A549 (cell line): ENCODE results near the gene PBXIP1. TPM values are rescaled to one million over a fixed set of nuclear protein-coding genes. Genes with fewer than 3 reads are reported as not detected.

Experiments used
- ATAC-seq, 2 experiments: fragments of 200-7000 bp in 1 of 2; fragments of >200 bp in 1 of 2; cut with Nextera tagmentation in 1 of 2; cut with Tn5 transposase in 1 of 2; 3 replicates each; pipeline versions ENCODE4 v1.8.0 to v1.9.1; 2018 to 2020; ENCODE audit warnings: mild to moderate bottlenecking in 1 of 2, moderate library complexity in 1 of 2
- CTCF ChIA-PET: fragments of 300-600 bp; sonication (Branson Sonifier 250); formaldehyde crosslinking; extraction: SDS; loops from one replicate; lab custom pipeline; 2021; ENCODE audit warnings: antibody characterized with exemption, inconsistent platforms; lab: Yijun Ruan, JAX
- POLR2A ChIA-PET: fragments of 350-600 bp; formaldehyde crosslinking; extraction: SDS; loops from one replicate; lab custom pipeline; 2021; ENCODE audit warnings: antibody characterized with exemption, inconsistent platforms; lab: Yijun Ruan, JAX
- DNase-seq, 2 experiments: peaks; one replicate each; pipeline versions ENCODE4 v3.0.0 to v3.0.0-alpha.2; 2011 to 2016; ENCODE audit warnings: low read depth in 1 of 2, low spot score in 1 of 2
- FAIRE-seq: peaks from 2 replicates; lab custom pipeline; 2011; peaks lifted over from hg19 to GRCh38; lab: Jason Lieb, UNC
- H3K27ac ChIP-seq, 2 experiments: fragments of >200 bp; sonication (Bioruptor Twin); formaldehyde crosslinking; 3 replicates each; pipeline ENCODE4 v1.5.1; 2016 to 2017
- H3K4me1 ChIP-seq: fragments of >200 bp; sonication (Bioruptor Twin); formaldehyde crosslinking; 3 replicates; pipeline ENCODE4 v1.6.1; 2016
- H3K4me2 ChIP-seq: fragments of >200 bp; sonication (Bioruptor Twin); formaldehyde crosslinking; 3 replicates; pipeline ENCODE4 v1.6.1; 2016
- H3K4me3 ChIP-seq: fragments of >200 bp; sonication (Bioruptor Twin); formaldehyde crosslinking; 3 replicates; pipeline ENCODE4 v1.5.1; 2016
- H3K9me3 ChIP-seq: fragments of >200 bp; sonication (Bioruptor Twin); formaldehyde crosslinking; 3 replicates; pipeline ENCODE4 v1.6.1; 2016
- CHD2 ChIP-seq: fragments of 150-350 bp; IDR thresholded peaks from 2 replicates; pipeline ENCODE4 v1.6.1; 2014; ENCODE audit warnings: low read length; ENCODE audit not compliant: partially characterized antibody
- EHMT2 ChIP-seq: fragments of 200-600 bp; sonication (generic); IDR thresholded peaks from 2 replicates; pipeline ENCODE4 v1.6.1; 2016; ENCODE audit warnings: antibody characterized with exemption, low read depth, mild to moderate bottlenecking, moderate library complexity
- EP300 ChIP-seq, 2 experiments: fragments of >200 bp; sonication (Bioruptor Twin); formaldehyde crosslinking; IDR thresholded peaks; 2 replicates in 1 of 2; 3 replicates in 1 of 2; pipeline ENCODE4 v1.6.1; 2016 to 2017
- ESRRA ChIP-seq: fragments of 150-350 bp; IDR thresholded peaks from 2 replicates; pipeline ENCODE4 v1.6.1; 2014; ENCODE audit warnings: mild to moderate bottlenecking, low read length, borderline replicate concordance
- FOSL2 ChIP-seq, 2 experiments: fragments of 450-650 bp in 1 of 2; fragments of >200 bp in 1 of 2; sonication (Bioruptor Twin) in 1 of 2; formaldehyde crosslinking; IDR thresholded peaks; 2 replicates each; pipeline versions ENCODE4 v1.5.0 to v1.6.1; 2016 to 2020; ENCODE audit warnings: mild to moderate bottlenecking in 1 of 2, moderate library complexity in 1 of 2
- HEYL ChIP-seq: fragments of 250-450 bp; sonication (Bioruptor Pico); IDR thresholded peaks from 2 replicates; pipeline ENCODE4 v1.8.0; 2021; ENCODE audit warnings: mild to moderate bottlenecking, moderate library complexity
- HOXB5 ChIP-seq: fragments of 250-450 bp; sonication (Bioruptor Pico); IDR thresholded peaks from 2 replicates; pipeline ENCODE4 v1.5.0; 2020; ENCODE audit warnings: mild to moderate bottlenecking, moderate library complexity
- JUN ChIP-seq, 2 experiments: fragments of >200 bp; sonication (Bioruptor Twin); formaldehyde crosslinking; IDR thresholded peaks; 2 replicates in 1 of 2; 3 replicates in 1 of 2; pipeline ENCODE4 v1.6.1; 2016 to 2017
- JUNB ChIP-seq: fragments of >200 bp; sonication (Bioruptor Twin); formaldehyde crosslinking; IDR thresholded peaks from 2 replicates; pipeline ENCODE4 v1.6.1; 2016
- MAFK ChIP-seq: fragments of 450-650 bp; IDR thresholded peaks from 2 replicates; pipeline ENCODE4 v1.6.1; 2014; ENCODE audit not compliant: partially characterized antibody
- MAZ ChIP-seq: fragments of 150-350 bp; IDR thresholded peaks from 2 replicates; pipeline ENCODE4 v1.6.1; 2014; ENCODE audit warnings: antibody characterized with exemption, low read depth, low read length, borderline replicate concordance
- MYC ChIP-seq: IDR thresholded peaks from 2 replicates; pipeline ENCODE4 v1.6.1; 2012; ENCODE audit warnings: mild to moderate bottlenecking, inconsistent platforms, low read length, improper control_type of control experiment, borderline replicate concordance
- NR3C1 ChIP-seq: fragments of >200 bp; sonication (Bioruptor Twin); formaldehyde crosslinking; IDR thresholded peaks from 3 replicates; pipeline ENCODE4 v1.6.1; 2017
- RAD21 ChIP-seq, 2 experiments: fragments of >200 bp in 1 of 2; sonication (Bioruptor Twin) in 1 of 2; formaldehyde crosslinking in 1 of 2; IDR thresholded peaks in 1 of 2; conservative IDR thresholded peaks in 1 of 2; 2 replicates in 1 of 2; 3 replicates in 1 of 2; pipeline ENCODE4 v1.6.1; 2012 to 2018; ENCODE audit warnings: inconsistent platforms in 1 of 2
- RARB ChIP-seq: fragments of 250-450 bp; sonication (Bioruptor Pico); IDR thresholded peaks from 2 replicates; pipeline ENCODE4 v1.8.0; 2021; ENCODE audit warnings: mild to moderate bottlenecking, moderate library complexity
- RNF2 ChIP-seq: fragments of 200-600 bp; sonication (generic); IDR thresholded peaks from 2 replicates; pipeline ENCODE4 v1.6.1; 2016; ENCODE audit warnings: low read depth, mild to moderate bottlenecking, antibody characterized with exemption, moderate library complexity, borderline replicate concordance
- SREBF2 ChIP-seq: fragments of 450-650 bp; IDR thresholded peaks from 2 replicates; pipeline ENCODE4 v1.6.1; 2014; ENCODE audit warnings: mild to moderate bottlenecking, moderate library complexity
- TFCP2L1 ChIP-seq: fragments of 250-450 bp; sonication (Bioruptor Pico); IDR thresholded peaks from 2 replicates; pipeline ENCODE4 v1.5.0; 2021; ENCODE audit warnings: mild to moderate bottlenecking
- ZFP36 ChIP-seq: fragments of 450-650 bp; IDR thresholded peaks from 2 replicates; pipeline ENCODE4 v1.6.1; 2014; ENCODE audit warnings: borderline replicate concordance; ENCODE audit not compliant: partially characterized antibody
- WGBS: methylation state at CpG from one replicate; pipeline ENCODE4 v1.1.6; 2017; ENCODE audit errors: missing lambda C conversion rate; 5-methylcytosine and 5-hydroxymethylcytosine counted together
- polyA plus RNA-seq, 4 experiments: library from polyadenylated mRNA; depleted of rRNA in 3 of 4; stranded (reverse); fragments of >200 nt; fragmentation: RNase III in 1 of 4; extraction: RNeasy Plus Mini Kit Qiagen cat#74134 plus additional on column Dnase treatment in 1 of 4; gene quantifications; 2 replicates in 3 of 4; 3 replicates in 1 of 4; pipeline ENCODE4 v1.2.3, GENCODE V29; 2011 to 2017
- TF ChIP-seq, protein P1 (sequence below): fragments of 150-350 bp; IDR thresholded peaks from 2 replicates; pipeline ENCODE4 v1.6.1; 2014; ENCODE audit warnings: low read depth, mild to moderate bottlenecking, low read length
- TF ChIP-seq, protein P2 (sequence below): IDR thresholded peaks from 2 replicates; pipeline ENCODE4 v1.6.1; 2012; ENCODE audit warnings: low read depth, borderline replicate concordance
- TF ChIP-seq, protein P3 (sequence below): fragments of >200 bp; sonication (Bioruptor Twin); formaldehyde crosslinking; IDR thresholded peaks from 2 replicates; pipeline ENCODE4 v1.6.1; 2016
- TF ChIP-seq, protein P4 (sequence below): fragments of 200-600 bp; sonication (generic); IDR thresholded peaks from 2 replicates; pipeline ENCODE4 v1.6.1; 2016; ENCODE audit warnings: antibody characterized with exemption, mild to moderate bottlenecking, moderate library complexity
- TF ChIP-seq, protein P5 (sequence below): fragments of 250-450 bp; sonication (Bioruptor Pico); IDR thresholded peaks from 2 replicates; pipeline ENCODE4 v1.5.0; 2021; ENCODE audit warnings: mild to moderate bottlenecking, moderate library complexity, borderline replicate concordance

PBXIP1 gene
- polyA plus RNA-seq, 2 of the 4 experiments (the other 2 are of a cell fraction) = 15.0 to 20.8 TPM

DNA sequence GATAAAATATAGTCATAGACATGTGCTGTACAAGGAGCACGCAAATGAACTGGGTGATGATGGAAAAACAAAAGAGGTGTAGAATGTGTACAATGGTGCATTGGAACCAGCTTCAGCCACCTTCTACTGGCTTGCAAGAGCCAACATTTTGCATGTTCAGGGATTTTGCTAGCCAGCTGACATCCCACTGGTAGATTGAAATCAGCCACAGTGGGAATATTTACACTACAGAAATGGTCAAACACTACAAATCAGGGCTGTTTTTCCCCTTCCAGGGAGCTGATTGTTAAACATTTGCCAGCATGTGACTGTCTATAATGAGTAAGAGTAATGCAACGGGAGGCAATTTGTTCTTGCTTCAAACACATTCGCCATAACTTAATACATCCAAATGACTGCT is 42.6 kb downstream of the PBXIP1 start:
- no peak for TF ChIP-seq ESRRA
- no peak for TF ChIP-seq MAZ
- TF ChIP-seq NR3C1 = no peak
- TF ChIP-seq HEYL (CRISPR knock-in tag) = no peak
- TF ChIP-seq, protein P1, sequence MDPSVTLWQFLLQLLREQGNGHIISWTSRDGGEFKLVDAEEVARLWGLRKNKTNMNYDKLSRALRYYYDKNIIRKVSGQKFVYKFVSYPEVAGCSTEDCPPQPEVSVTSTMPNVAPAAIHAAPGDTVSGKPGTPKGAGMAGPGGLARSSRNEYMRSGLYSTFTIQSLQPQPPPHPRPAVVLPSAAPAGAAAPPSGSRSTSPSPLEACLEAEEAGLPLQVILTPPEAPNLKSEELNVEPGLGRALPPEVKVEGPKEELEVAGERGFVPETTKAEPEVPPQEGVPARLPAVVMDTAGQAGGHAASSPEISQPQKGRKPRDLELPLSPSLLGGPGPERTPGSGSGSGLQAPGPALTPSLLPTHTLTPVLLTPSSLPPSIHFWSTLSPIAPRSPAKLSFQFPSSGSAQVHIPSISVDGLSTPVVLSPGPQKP = no peak
- TF ChIP-seq, protein P2, sequence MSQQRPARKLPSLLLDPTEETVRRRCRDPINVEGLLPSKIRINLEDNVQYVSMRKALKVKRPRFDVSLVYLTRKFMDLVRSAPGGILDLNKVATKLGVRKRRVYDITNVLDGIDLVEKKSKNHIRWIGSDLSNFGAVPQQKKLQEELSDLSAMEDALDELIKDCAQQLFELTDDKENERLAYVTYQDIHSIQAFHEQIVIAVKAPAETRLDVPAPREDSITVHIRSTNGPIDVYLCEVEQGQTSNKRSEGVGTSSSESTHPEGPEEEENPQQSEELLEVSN = no peak
- TF ChIP-seq FOSL2 (IDR thresholded peaks at IDR 0.05) = no peak
- TF ChIP-seq FOSL2 (CRISPR knock-in tag; IDR thresholded peaks at IDR 0.05) = no peak
- no peak for TF ChIP-seq SREBF2
- no peak for TF ChIP-seq MAFK
- no peak for TF ChIP-seq EP300 (IDR thresholded peaks at IDR 0.05)
- TF ChIP-seq TFCP2L1 (CRISPR knock-in tag) = no peak
- TF ChIP-seq, protein P3, sequence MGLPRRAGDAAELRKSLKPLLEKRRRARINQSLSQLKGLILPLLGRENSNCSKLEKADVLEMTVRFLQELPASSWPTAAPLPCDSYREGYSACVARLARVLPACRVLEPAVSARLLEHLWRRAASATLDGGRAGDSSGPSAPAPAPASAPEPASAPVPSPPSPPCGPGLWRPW = no peak
- no peak for TF ChIP-seq HOXB5
- TF ChIP-seq JUN (IDR thresholded peaks at IDR 0.05) = no peak
- TF ChIP-seq, protein P4, sequence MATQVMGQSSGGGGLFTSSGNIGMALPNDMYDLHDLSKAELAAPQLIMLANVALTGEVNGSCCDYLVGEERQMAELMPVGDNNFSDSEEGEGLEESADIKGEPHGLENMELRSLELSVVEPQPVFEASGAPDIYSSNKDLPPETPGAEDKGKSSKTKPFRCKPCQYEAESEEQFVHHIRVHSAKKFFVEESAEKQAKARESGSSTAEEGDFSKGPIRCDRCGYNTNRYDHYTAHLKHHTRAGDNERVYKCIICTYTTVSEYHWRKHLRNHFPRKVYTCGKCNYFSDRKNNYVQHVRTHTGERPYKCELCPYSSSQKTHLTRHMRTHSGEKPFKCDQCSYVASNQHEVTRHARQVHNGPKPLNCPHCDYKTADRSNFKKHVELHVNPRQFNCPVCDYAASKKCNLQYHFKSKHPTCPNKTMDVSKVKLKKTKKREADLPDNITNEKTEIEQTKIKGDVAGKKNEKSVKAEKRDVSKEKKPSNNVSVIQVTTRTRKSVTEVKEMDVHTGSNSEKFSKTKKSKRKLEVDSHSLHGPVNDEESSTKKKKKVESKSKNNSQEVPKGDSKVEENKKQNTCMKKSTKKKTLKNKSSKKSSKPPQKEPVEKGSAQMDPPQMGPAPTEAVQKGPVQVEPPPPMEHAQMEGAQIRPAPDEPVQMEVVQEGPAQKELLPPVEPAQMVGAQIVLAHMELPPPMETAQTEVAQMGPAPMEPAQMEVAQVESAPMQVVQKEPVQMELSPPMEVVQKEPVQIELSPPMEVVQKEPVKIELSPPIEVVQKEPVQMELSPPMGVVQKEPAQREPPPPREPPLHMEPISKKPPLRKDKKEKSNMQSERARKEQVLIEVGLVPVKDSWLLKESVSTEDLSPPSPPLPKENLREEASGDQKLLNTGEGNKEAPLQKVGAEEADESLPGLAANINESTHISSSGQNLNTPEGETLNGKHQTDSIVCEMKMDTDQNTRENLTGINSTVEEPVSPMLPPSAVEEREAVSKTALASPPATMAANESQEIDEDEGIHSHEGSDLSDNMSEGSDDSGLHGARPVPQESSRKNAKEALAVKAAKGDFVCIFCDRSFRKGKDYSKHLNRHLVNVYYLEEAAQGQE = no peak
- TF ChIP-seq RAD21 (conservative IDR thresholded peaks at IDR 0.05 in 1 of 2, IDR thresholded peaks at IDR 0.05 in 1 of 2) = no peak
- TF ChIP-seq MYC = no peak
- no peak for TF ChIP-seq EHMT2
- TF ChIP-seq ZFP36 = no peak
- TF ChIP-seq, all 56 proteins: peak for 0
- Histone ChIP-seq H3K9me3 (no peaks in the 10 kb centered on the region), H3K4me2 (no peak overlapping the region), H3K4me1 (no peaks in the 10 kb centered on the region), H3K27ac (no peak overlapping the region), H3K4me3 (no peak overlapping the region)
- no peak for FAIRE-seq
- no peak for DNase-seq
- 66% methylated on average over 3 of the region's 3 CpGs for WGBS
- ChIA-PET CTCF (interaction anchor here (0.8 to 2.8 kb wide), 7 partner anchors 9 to 380 kb away, joined by 3 to 14 read pairs (median 3); no protein-coding TSS in a partner anchor), POLR2A (no interaction called here)
- ATAC-seq = no peak

DNA sequence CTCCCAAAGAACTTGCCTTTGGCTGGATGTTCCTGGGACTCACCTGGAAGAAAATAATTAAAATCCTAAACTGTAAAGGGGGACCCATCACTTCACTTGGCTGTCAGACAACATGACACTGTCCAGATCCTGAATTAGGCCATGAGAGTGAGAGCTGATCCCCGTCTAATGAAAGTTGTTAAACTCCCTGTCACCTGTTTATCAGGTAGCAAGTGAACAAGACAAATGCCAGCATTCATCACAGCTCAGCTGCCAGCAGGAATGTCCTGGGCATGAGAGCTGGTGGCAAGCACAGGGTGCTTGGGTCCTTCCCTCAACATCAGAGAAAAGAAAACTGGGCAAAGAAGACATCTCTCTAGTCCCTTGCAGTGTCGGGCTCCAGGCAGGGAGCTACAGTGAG is 43.1 kb downstream of the PBXIP1 start:
- H3K27ac ChIP-seq = no peak overlapping the region
- H3K4me2 ChIP-seq = no peak overlapping the region
- no peak for DNase-seq
- TF ChIP-seq CHD2 (no peak), RNF2 (no peak), RARB (CRISPR knock-in tag) (no peak), HEYL (CRISPR knock-in tag) (no peak), JUNB (no peak)
- TF ChIP-seq, protein P5, sequence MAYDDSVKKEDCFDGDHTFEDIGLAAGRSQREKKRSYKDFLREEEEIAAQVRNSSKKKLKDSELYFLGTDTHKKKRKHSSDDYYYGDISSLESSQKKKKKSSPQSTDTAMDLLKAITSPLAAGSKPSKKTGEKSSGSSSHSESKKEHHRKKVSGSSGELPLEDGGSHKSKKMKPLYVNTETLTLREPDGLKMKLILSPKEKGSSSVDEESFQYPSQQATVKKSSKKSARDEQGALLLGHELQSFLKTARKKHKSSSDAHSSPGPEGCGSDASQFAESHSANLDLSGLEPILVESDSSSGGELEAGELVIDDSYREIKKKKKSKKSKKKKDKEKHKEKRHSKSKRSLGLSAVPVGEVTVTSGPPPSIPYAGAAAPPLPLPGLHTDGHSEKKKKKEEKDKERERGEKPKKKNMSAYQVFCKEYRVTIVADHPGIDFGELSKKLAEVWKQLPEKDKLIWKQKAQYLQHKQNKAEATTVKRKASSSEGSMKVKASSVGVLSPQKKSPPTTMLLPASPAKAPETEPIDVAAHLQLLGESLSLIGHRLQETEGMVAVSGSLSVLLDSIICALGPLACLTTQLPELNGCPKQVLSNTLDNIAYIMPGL (CRISPR knock-in tag) = no peak
- TF ChIP-seq, protein P2 = no peak
- no peaks in the 10 kb centered on the region for H3K4me1 ChIP-seq
- FAIRE-seq = no peak
- no peak overlapping the region for H3K4me3 ChIP-seq
- 47% methylated on average over 2 of the region's 2 CpGs for WGBS
- no peak for ATAC-seq
- no peaks in the 10 kb centered on the region for H3K9me3 ChIP-seq
- ChIA-PET POLR2A (no interaction called here), CTCF (interaction anchor here (0.8 to 2.8 kb wide), 5 partner anchors 9 to 379 kb away, joined by 3 to 14 read pairs (median 3); no protein-coding TSS in a partner anchor)
